ENCODE results near the gene CCDC27.
"Not testable (repeated sequence)": the region's sequence is repeated elsewhere in the genome, so short reads cannot be mapped to it uniquely, and the experiment has no call there.

The CCDC27 gene

GRCh38 chr1:3717715-3718601, 34.3 kb upstream of the CCDC27 start:
- Histone ChIP-seq H3K4me1 (ENCODE audit: control insufficient read depth in 5 of 5, insufficient read depth in 5 of 5, low read length in 5 of 5) (peaks cover 0 to 4% (median 0%) of the 10 kb centered on the region in 5 donors), H3K4me3 (ENCODE audit: low read depth in 1 of 5, low read length in 5 of 5) (no peak overlapping the region), H3K9me3 (ENCODE audit: control insufficient read depth in 5 of 5, low read length in 5 of 5) (no peaks in the 10 kb centered on the region), H3K27ac (ENCODE audit: low read depth, low read length) (no peak overlapping the region), H3K27me3 (ENCODE audit: control insufficient read depth in 5 of 5, insufficient read depth in 4 of 5, low read length in 5 of 5) (peaks cover 28 to 50% (median 36%) of the 10 kb centered on the region in 5 donors), H3K36me3 (ENCODE audit: control insufficient read depth in 5 of 5, insufficient read depth in 5 of 5, low read length in 5 of 5) (no peaks in the 10 kb centered on the region), H3K9ac (ENCODE audit: low read length in 5 of 5) (no peak overlapping the region)

DNA sequence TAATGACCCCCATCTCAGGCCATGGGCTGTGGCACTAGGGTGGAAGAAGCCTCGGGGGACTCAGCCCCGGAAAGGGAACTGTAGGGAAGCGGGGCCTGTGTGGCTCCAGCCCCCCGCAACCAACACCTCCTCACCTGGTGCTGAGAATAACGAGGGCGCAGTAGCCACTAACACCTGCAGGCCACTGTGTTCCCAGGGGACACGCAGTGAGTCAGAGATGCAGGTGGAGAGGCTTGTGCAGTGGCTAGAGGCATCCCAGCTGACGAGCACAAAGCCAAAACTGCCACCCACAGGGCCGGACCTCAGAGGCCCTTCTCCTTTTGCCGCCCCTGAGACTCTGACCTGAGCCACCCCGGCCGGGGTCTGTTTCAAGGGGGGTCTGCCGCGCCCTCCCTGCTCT, 33.5 kb upstream of the CCDC27 start:
- Histone ChIP-seq H3K4me1 (ENCODE audit: control insufficient read depth in 5 of 5, insufficient read depth in 5 of 5, low read length in 5 of 5) (peaks cover 0 to 4% (median 0%) of the 10 kb centered on the region in 5 donors), H3K27ac (ENCODE audit: low read depth, low read length) (no peak overlapping the region), H3K27me3 (ENCODE audit: control insufficient read depth in 5 of 5, insufficient read depth in 4 of 5, low read length in 5 of 5) (peaks cover 28 to 50% (median 36%) of the 10 kb centered on the region in 5 donors), H3K9ac (ENCODE audit: low read length in 5 of 5) (no peak overlapping the region), H3K36me3 (ENCODE audit: control insufficient read depth in 5 of 5, insufficient read depth in 5 of 5, low read length in 5 of 5) (no peaks in the 10 kb centered on the region), H3K4me3 (ENCODE audit: low read depth in 1 of 5, low read length in 5 of 5) (no peak overlapping the region), H3K9me3 (ENCODE audit: control insufficient read depth in 5 of 5, low read length in 5 of 5) (no peaks in the 10 kb centered on the region)

- Histone ChIP-seq H3K9me3 (ENCODE audit: control insufficient read depth in 5 of 5, low read length in 5 of 5) (no peaks in the 10 kb centered on the region), H3K4me1 (ENCODE audit: control insufficient read depth in 5 of 5, insufficient read depth in 5 of 5, low read length in 5 of 5) (no peaks in the 10 kb centered on the region), H3K9ac (ENCODE audit: low read length in 5 of 5) (no peak overlapping the region), H3K36me3 (ENCODE audit: control insufficient read depth in 5 of 5, insufficient read depth in 5 of 5, low read length in 5 of 5) (no peaks in the 10 kb centered on the region), H3K27me3 (ENCODE audit: control insufficient read depth in 5 of 5, insufficient read depth in 4 of 5, low read length in 5 of 5) (peaks cover 7 to 36% (median 21%) of the 10 kb centered on the region in 5 donors), H3K27ac (ENCODE audit: low read depth, low read length) (no peak overlapping the region), H3K4me3 (ENCODE audit: low read depth in 1 of 5, low read length in 5 of 5) (no peak overlapping the region)
Measured at GRCh38 chr1:3721955-3722465, 30.2 kb upstream of the CCDC27 start.

DNA sequence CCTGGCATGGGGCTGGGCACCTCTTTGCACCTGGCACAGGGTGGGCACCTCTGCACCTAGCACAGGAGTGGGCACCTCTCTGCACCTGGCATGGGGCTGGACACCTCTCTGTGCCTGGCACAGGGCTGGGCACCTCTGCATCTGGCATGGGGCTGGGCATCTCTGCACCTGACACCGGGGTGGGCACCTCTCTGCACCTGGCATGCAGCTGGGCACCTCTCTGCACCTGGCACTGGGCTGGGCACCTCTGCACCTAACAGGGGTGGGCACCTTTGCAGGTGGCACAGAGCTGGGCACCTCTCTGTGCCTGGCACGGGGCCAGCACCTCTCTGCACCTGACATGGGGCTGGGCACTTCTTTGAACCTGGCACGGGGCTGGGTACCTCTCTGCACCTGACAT, 29.4 kb upstream of the CCDC27 start:
- Histone ChIP-seq H3K4me1 (ENCODE audit: control insufficient read depth in 5 of 5, insufficient read depth in 5 of 5, low read length in 5 of 5) (no peaks in the 10 kb centered on the region), H3K9ac (ENCODE audit: low read length in 5 of 5) (no peak overlapping the region), H3K27ac (ENCODE audit: low read depth, low read length) (no peak overlapping the region), H3K4me3 (ENCODE audit: low read depth in 1 of 5, low read length in 5 of 5) (no peak overlapping the region), H3K27me3 (ENCODE audit: control insufficient read depth in 5 of 5, insufficient read depth in 4 of 5, low read length in 5 of 5) (peaks cover 3 to 35% (median 22%) of the 10 kb centered on the region in 5 donors), H3K9me3 (ENCODE audit: control insufficient read depth in 5 of 5, low read length in 5 of 5) (no peaks in the 10 kb centered on the region), H3K36me3 (ENCODE audit: control insufficient read depth in 5 of 5, insufficient read depth in 5 of 5, low read length in 5 of 5) (no peaks in the 10 kb centered on the region)

DNA sequence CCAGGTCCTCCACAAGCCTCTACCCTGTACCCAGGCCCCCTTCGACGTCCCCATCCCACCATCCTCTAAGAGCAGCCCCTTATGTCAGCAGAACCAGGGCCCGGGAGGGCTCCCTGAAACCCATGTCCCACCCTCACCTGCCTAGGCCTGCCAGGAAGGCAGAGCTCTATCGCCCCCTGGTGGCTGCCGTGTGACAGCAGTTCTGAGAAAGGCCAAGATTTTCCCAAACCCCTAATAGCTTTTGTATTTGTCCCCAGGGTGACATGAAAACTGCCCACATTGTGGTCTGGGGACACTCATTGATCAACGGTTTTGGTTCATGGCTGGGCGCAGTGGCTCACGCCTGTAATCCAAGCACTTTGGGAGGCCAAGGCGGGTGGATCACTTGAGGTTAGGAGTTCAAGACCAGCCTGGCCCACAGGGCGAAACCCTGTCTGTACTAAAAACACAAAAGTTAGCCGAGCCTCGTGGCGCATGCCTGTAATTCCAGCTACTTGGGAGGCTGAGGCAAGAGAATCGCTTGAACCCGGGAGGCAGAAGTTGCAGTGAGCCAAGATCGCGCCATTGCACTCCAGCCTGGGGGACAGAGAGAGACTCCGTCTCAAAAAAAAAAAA, 27.7 kb upstream of the CCDC27 start:
- not testable (repeated sequence) for H3K36me3 ChIP-seq (ENCODE audit: control insufficient read depth in 5 of 5, insufficient read depth in 5 of 5, low read length in 5 of 5); H3K9me3 ChIP-seq (ENCODE audit: control insufficient read depth in 5 of 5, low read length in 5 of 5); H3K27ac ChIP-seq (ENCODE audit: low read depth, low read length); H3K4me3 ChIP-seq (ENCODE audit: low read depth in 1 of 5, low read length in 5 of 5); H3K4me1 ChIP-seq (ENCODE audit: control insufficient read depth in 5 of 5, insufficient read depth in 5 of 5, low read length in 5 of 5); H3K9ac ChIP-seq (ENCODE audit: low read length in 5 of 5)
- peaks cover 17 to 38% (median 26%) of the 10 kb centered on the region in 5 donors for H3K27me3 ChIP-seq (ENCODE audit: control insufficient read depth in 5 of 5, insufficient read depth in 4 of 5, low read length in 5 of 5)

DNA sequence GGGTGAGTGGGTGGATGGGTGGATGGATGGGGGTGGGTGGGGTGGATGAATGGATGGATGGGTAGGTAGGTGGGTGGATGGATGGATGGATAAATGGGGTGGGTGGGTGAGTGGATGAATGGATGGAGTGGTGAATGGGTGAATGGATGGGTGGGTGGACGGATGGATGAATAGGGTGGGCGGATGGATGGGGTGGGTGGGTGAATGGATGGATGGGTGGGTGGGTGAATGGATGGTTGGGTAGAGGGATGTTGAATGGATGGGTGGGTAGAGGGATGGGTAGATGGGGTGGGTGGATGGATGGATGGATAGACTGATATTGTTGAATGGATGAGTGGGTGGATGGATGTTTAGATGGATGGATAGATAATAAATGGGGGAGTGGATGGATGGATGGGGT, 26.9 kb upstream of the CCDC27 start:
- H3K9me3 ChIP-seq (ENCODE audit: control insufficient read depth in 5 of 5, low read length in 5 of 5) = no peaks in the 10 kb centered on the region
- H3K4me1 ChIP-seq (ENCODE audit: control insufficient read depth in 5 of 5, insufficient read depth in 5 of 5, low read length in 5 of 5) = no peaks in the 10 kb centered on the region
- H3K27me3 ChIP-seq (ENCODE audit: control insufficient read depth in 5 of 5, insufficient read depth in 4 of 5, low read length in 5 of 5) = peaks cover 24 to 41% (median 33%) of the 10 kb centered on the region in 5 donors
- no peak overlapping the region for H3K27ac ChIP-seq (ENCODE audit: low read depth, low read length)
- H3K36me3 ChIP-seq (ENCODE audit: control insufficient read depth in 5 of 5, insufficient read depth in 5 of 5, low read length in 5 of 5) = no peaks in the 10 kb centered on the region
- H3K9ac ChIP-seq (ENCODE audit: low read length in 5 of 5) = no peak overlapping the region
- H3K4me3 ChIP-seq (ENCODE audit: low read depth in 1 of 5, low read length in 5 of 5) = no peak overlapping the region

- Histone ChIP-seq H3K4me1 (ENCODE audit: control insufficient read depth in 5 of 5, insufficient read depth in 5 of 5, low read length in 5 of 5) (peaks cover 0 to 10% (median 2%) of the 10 kb centered on the region in 5 donors), H3K9me3 (ENCODE audit: control insufficient read depth in 5 of 5, low read length in 5 of 5) (no peaks in the 10 kb centered on the region), H3K4me3 (ENCODE audit: low read depth in 1 of 5, low read length in 5 of 5) (no peak overlapping the region), H3K27me3 (ENCODE audit: control insufficient read depth in 5 of 5, insufficient read depth in 4 of 5, low read length in 5 of 5) (peaks cover 36 to 56% (median 46%) of the 10 kb centered on the region in 5 donors), H3K9ac (ENCODE audit: low read length in 5 of 5) (no peak overlapping the region), H3K36me3 (ENCODE audit: control insufficient read depth in 5 of 5, insufficient read depth in 5 of 5, low read length in 5 of 5) (no peaks in the 10 kb centered on the region), H3K27ac (ENCODE audit: low read depth, low read length) (no peak overlapping the region)
Measured at GRCh38 chr1:3727042-3727824, 25.0 kb upstream of the CCDC27 start.

GRCh38 chr1:3727825-3728776, 24.1 kb upstream of the CCDC27 start:
- Histone ChIP-seq H3K27ac (ENCODE audit: low read depth, low read length) (no peak overlapping the region), H3K4me3 (ENCODE audit: low read depth in 1 of 5, low read length in 5 of 5) (no peak overlapping the region), H3K4me1 (ENCODE audit: control insufficient read depth in 5 of 5, insufficient read depth in 5 of 5, low read length in 5 of 5) (peaks cover 0 to 18% (median 6%) of the 10 kb centered on the region in 5 donors), H3K9me3 (ENCODE audit: control insufficient read depth in 5 of 5, low read length in 5 of 5) (no peaks in the 10 kb centered on the region), H3K36me3 (ENCODE audit: control insufficient read depth in 5 of 5, insufficient read depth in 5 of 5, low read length in 5 of 5) (no peaks in the 10 kb centered on the region), H3K27me3 (ENCODE audit: control insufficient read depth in 5 of 5, insufficient read depth in 4 of 5, low read length in 5 of 5) (peaks cover 36 to 61% (median 53%) of the 10 kb centered on the region in 5 donors), H3K9ac (ENCODE audit: low read length in 5 of 5) (no peak overlapping the region)
